Ovary (tissue), 9 donors: ENCODE data around the gene SLC9A9. TPM values are rescaled to one million over a fixed set of nuclear protein-coding genes. Genes with fewer than 3 reads are reported as not detected.

Experiments
- DNase-seq, 5 donors: peaks; one replicate each; pipeline ENCODE4 v3.0.0-alpha.2; 2019 to 2020
- H3K27ac ChIP-seq, 2 donors: fragments of 200-600 bp; one replicate each; pipeline versions ENCODE4 v1.5.1 to v1.8.0; 2019 to 2022
- H3K27me3 ChIP-seq: fragments of 200-600 bp; one replicate; pipeline ENCODE4 v1.8.0; 2022
- H3K36me3 ChIP-seq: fragments of 200-600 bp; sonication (generic); one replicate; pipeline ENCODE4 v1.5.1; 2019
- H3K4me1 ChIP-seq: one replicate; pipeline ENCODE4 v1.8.1; 2013; ENCODE audit warnings: mild to moderate bottlenecking, moderate library complexity; ENCODE audit not compliant: insufficient read depth
- H3K4me3 ChIP-seq: fragments of 200-600 bp; sonication (generic); one replicate; pipeline ENCODE4 v1.5.1; 2017
- H3K9me3 ChIP-seq, 2 donors: fragments of 200-600 bp in 1 of 2; sonication (generic) in 1 of 2; one replicate each; pipeline versions ENCODE4 v1.5.1 to v1.8.1; 2013 to 2019; ENCODE audit warnings: mild to moderate bottlenecking in 1 of 2, moderate library complexity in 1 of 2
- EP300 ChIP-seq: sonication (generic); formaldehyde crosslinking; IDR thresholded peaks from one replicate; pipeline ENCODE4 v1.6.1; 2017; ENCODE audit warnings: antibody characterized with exemption
- POLR2A ChIP-seq: fragments of 450-650 bp; IDR thresholded peaks from one replicate; pipeline ENCODE4 v1.6.1; 2017; ENCODE audit warnings: antibody characterized with exemption, mild to moderate bottlenecking, moderate library complexity
- WGBS, 3 donors: extraction: QIAGEN DNeasy Blood & Tissue Kit in 1 of 3; methylation state at CpG; one replicate each; pipeline versions ENCODE4 v1.1.5 to v1.1.7; 2013 to 2017; 5-methylcytosine and 5-hydroxymethylcytosine counted together
- intact Hi-C, 4 donors: fragments of 100-400 bp; cut with DNase I; formaldehyde crosslinking; loops; one replicate each; pipeline versions ENCODE4 v1.11.0 to v1.15.1; 2022 to 2023
- polyA plus RNA-seq, 2 donors: library from polyadenylated mRNA; stranded (reverse); fragments of 200-250 nt in 1 of 2; fragments of 350-450 nt in 1 of 2; fragmentation: Illumina TruSeq in 1 of 2; extraction: RNeasy Lipid Tissue Mini Kit (QIAGEN cat#74804) in 1 of 2; gene quantifications; one replicate each; pipeline ENCODE4 v1.2.3, GENCODE V29; 2013 to 2014
- total RNA-seq, 7 donors: library from RNA; depleted of rRNA in 2 of 7; stranded (reverse); fragments of >200 nt in 2 of 7; fragmentation: NEBNext Ultra II Directional in 3 of 7; extraction: Animal tissue kit (Norgen Biotek cat#: 25700) in 3 of 7; gene quantifications; one replicate each; pipeline versions ENCODE4 v1.1.0 to v1.2.4, GENCODE V29; 2016 to 2023
- TF ChIP-seq, protein P1 (sequence below), 3 donors: fragments of 450-650 bp in 2 of 3; fragments of 200-600 bp in 1 of 3; IDR thresholded peaks; one replicate each; pipeline versions ENCODE4 v1.5.1 to v1.8.0; 2016 to 2022; ENCODE audit warnings: antibody characterized with exemption in 3 of 3, mild to moderate bottlenecking in 1 of 3
- donor health status: DM: no; HTN: no; CAD: no; lungs with moderate emphysema.
- donor health status: DM: no; HTN: no; CAD: no.
- donor health status: Bipolar disorder and iron deficiency.
- donor health status: DM: yes; HTN: yes; CAD: no.
- donor health status: DM: no; HTN: no; CAD: no.
- donor health status: DM: yes; HTN: yes; CAD: no.

SLC9A9 gene
- total and polyA plus RNA-seq, 9 donors = 7.0 to 22.7 (median 13.5) TPM

DNA sequence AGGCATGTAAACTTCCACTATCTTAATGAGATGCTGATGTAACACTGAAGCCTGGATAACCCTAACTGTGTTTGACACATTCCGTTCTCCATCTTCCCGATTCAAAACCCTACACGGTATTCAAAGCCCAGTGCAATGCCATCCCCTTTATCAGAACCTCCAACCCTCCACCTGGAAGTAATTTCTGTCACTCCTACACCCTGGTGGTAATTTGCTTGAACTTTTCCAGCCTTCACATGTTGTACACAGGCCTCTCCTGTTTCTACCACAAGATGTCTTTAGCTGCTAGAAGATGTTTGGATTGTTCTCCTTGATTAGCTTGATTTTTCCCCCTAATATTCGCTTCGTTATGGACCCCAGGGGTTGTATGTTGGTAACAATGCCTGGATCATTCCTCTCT, 519.8 kb downstream of the SLC9A9 start:
- intact Hi-C loops = no loop called here
- H3K36me3 ChIP-seq = no peaks in the 10 kb centered on the region
- TF ChIP-seq, protein P1, sequence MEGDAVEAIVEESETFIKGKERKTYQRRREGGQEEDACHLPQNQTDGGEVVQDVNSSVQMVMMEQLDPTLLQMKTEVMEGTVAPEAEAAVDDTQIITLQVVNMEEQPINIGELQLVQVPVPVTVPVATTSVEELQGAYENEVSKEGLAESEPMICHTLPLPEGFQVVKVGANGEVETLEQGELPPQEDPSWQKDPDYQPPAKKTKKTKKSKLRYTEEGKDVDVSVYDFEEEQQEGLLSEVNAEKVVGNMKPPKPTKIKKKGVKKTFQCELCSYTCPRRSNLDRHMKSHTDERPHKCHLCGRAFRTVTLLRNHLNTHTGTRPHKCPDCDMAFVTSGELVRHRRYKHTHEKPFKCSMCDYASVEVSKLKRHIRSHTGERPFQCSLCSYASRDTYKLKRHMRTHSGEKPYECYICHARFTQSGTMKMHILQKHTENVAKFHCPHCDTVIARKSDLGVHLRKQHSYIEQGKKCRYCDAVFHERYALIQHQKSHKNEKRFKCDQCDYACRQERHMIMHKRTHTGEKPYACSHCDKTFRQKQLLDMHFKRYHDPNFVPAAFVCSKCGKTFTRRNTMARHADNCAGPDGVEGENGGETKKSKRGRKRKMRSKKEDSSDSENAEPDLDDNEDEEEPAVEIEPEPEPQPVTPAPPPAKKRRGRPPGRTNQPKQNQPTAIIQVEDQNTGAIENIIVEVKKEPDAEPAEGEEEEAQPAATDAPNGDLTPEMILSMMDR (IDR thresholded peaks at IDR 0.05) = no peak
- peaks cover 2% of the 10 kb centered on the region for H3K4me1 ChIP-seq
- no peaks in the 10 kb centered on the region for H3K9me3 ChIP-seq
- H3K27me3 ChIP-seq = no peaks in the 10 kb centered on the region
- no peak for DNase-seq
- no peak overlapping the region for H3K27ac ChIP-seq
- WGBS, 3 donors = 77 to 87% (median 83%) methylated on average over 5 of the region's 5 CpGs
- H3K4me3 ChIP-seq = no peak overlapping the region

DNA sequence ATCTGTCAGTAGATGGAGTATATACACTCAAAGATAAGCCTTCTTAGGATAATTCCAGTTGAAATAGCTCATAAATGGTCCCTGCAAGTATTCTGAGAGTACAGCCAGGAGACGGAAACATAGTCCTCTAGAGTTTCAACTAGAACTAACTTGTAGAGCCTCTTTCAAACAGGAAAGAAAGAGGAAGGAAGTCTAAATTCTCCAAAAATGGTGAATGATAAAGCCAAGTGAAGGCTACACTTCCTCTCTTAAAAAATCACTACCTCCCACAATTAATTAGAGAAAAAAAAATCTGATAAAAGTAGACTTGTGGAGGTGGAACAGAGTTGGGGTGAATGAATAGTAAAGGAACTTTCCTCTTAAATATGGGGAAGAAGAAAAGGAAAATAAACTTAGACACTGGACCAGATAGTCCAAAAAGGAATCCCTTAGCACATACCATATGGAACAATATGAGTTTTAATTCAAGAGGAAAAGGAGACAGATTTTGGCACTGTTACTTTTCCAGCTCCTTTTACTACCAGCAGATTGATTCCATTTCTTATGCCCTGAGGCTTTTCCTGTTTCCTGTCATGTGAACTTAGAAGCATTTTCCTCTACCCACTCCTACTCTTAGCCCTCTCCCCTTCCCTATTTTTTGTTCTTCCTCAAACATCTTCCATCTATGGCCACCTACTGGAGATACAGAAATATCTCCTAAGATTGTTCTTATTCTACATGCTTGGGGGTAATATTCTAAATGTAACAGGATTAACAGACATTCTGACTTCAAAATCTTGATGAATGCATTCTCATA, 521.1 kb downstream of the SLC9A9 start:
- intact Hi-C loops = no loop called here
- Histone ChIP-seq H3K9me3 (no peaks in the 10 kb centered on the region), H3K4me1 (peaks cover 2% of the 10 kb centered on the region), H3K4me3 (no peak overlapping the region), H3K36me3 (no peaks in the 10 kb centered on the region), H3K27me3 (no peaks in the 10 kb centered on the region), H3K27ac (no peak overlapping the region)
- DNase-seq = no peak
- TF ChIP-seq POLR2A (no peak), EP300 (no peak)
- TF ChIP-seq, protein P1 (IDR thresholded peaks at IDR 0.05) = no peak
- WGBS, 3 donors = 84 to 98% (median 86%) methylated on average over 1 of the region's 1 CpG

DNA sequence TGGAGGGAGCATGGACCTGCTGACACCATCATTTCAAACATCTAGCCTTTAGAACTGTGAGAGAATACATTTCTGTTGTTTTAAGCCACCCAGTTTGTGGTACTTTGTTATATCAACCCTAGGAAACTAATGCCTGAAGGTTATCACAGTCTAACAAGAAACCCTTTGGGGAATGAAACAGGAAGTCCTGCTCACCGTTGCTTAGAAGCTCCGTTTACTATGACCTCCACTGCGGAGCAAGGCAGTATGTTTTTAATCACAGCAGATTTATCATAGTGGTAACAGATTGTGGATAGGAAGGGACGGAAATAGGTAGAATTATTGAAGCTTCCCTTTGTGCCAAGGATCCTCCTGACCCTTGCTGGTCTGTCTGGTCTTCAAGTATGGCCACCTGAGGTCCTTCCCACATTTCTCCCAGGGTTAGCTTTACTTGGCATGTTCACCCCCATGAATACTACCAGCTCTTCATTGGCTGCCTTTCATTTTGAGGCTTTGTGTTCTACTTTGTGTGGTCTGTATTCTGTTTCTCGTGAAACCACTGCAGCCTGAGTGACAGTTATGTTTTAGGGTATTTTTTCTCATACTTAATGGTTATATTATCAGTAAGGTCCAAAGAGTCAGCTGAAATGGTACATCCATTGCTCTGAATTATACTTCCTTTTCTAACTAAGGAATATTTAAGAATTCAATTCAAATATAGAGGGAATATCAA, 527.1 kb downstream of the SLC9A9 start:
- H3K4me3 ChIP-seq = no peak overlapping the region
- no peak overlapping the region for H3K27ac ChIP-seq
- no peaks in the 10 kb centered on the region for H3K36me3 ChIP-seq
- TF ChIP-seq POLR2A (no peak), EP300 (no peak)
- TF ChIP-seq, protein P1 (IDR thresholded peaks at IDR 0.05) = no peak
- 75 to 78% (median 77%) methylated on average over 5 of the region's 5 CpGs for WGBS, 3 donors
- H3K4me1 ChIP-seq = no peaks in the 10 kb centered on the region
- no peak for DNase-seq
- no peaks in the 10 kb centered on the region for H3K27me3 ChIP-seq
- H3K9me3 ChIP-seq = no peaks in the 10 kb centered on the region
- intact Hi-C loops = no loop called here

DNA sequence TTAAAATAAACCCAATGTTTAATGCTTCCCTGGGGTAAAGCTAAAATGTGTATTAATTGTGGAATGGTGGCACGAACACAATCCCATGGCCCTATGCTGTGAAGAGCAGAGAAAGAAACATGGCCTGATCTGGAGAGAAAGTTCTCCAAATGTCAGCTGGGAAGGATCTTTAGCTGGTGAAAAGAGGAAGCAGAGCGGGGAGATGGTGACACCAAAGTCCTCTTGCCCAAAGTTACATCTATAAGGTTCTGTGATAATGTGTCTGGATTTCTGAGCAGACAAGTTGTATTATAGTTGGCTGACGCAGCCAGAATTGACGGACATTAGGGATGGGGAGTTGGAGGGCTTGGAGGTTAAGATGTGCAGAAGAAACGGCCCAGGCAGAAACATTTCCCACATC, 532.5 kb downstream of the SLC9A9 start:
- Histone ChIP-seq H3K27me3 (no peaks in the 10 kb centered on the region), H3K4me1 (peaks cover 5% of the 10 kb centered on the region), H3K9me3 (no peaks in the 10 kb centered on the region), H3K4me3 (no peak overlapping the region), H3K36me3 (no peaks in the 10 kb centered on the region), H3K27ac (no peak overlapping the region)
- intact Hi-C loops = no loop called here
- TF ChIP-seq EP300 (no peak), POLR2A (no peak)
- TF ChIP-seq, protein P1 (IDR thresholded peaks at IDR 0.05) = no peak
- WGBS, 3 donors = 89 to 95% (median 92%) methylated on average over 5 of the region's 5 CpGs
- no peak for DNase-seq
